Hepatocyte (in vitro differentiated cells): Measurements from ENCODE around the gene FOXK1. TPM values are rescaled to one million over a fixed set of nuclear protein-coding genes. Genes with fewer than 3 reads are reported as not detected.

Experiments used
- DNase-seq: peaks from one replicate; pipeline ENCODE4 v3.0.0-alpha.2; 2016; ENCODE audit warnings: low spot score
- H2AFZ ChIP-seq: fragments of 200-600 bp; sonication (generic); 2 replicates; pipeline ENCODE4 v1.6.0; 2016; ENCODE audit warnings: antibody characterized with exemption, mild to moderate bottlenecking
- H3K27ac ChIP-seq: fragments of 200-600 bp; sonication (generic); 2 replicates; pipeline ENCODE4 v1.5.1; 2016; ENCODE audit warnings: mild to moderate bottlenecking
- H3K27me3 ChIP-seq: fragments of 200-600 bp; sonication (generic); 2 replicates; pipeline ENCODE4 v1.6.1; 2016
- H3K36me3 ChIP-seq: fragments of 200-600 bp; sonication (generic); replicated peaks from 2 replicates; pipeline ENCODE4 v1.5.1; 2016; ENCODE audit warnings: low read depth; ENCODE audit not compliant: insufficient read depth
- H3K4me1 ChIP-seq: fragments of 200-600 bp; sonication (generic); 2 replicates; pipeline ENCODE4 v1.5.1; 2016; ENCODE audit warnings: mild to moderate bottlenecking, moderate library complexity; ENCODE audit not compliant: insufficient read depth
- H3K4me2 ChIP-seq: fragments of 200-600 bp; sonication (generic); 2 replicates; pipeline ENCODE4 v1.6.0; 2016
- H3K4me3 ChIP-seq: fragments of 200-600 bp; sonication (generic); 2 replicates; pipeline ENCODE4 v1.5.1; 2016; ENCODE audit warnings: mild to moderate bottlenecking
- H3K79me2 ChIP-seq: fragments of 200-600 bp; sonication (generic); 2 replicates; pipeline ENCODE4 v1.6.0; 2017; ENCODE audit warnings: mild to moderate bottlenecking
- H3K9me2 ChIP-seq: fragments of 200-600 bp; sonication (generic); replicated peaks from 2 replicates; pipeline ENCODE4 v1.6.0; 2017; ENCODE audit warnings: mild to moderate bottlenecking; ENCODE audit not compliant: insufficient read depth
- H3K9me3 ChIP-seq: fragments of 200-600 bp; sonication (generic); 2 replicates; pipeline ENCODE4 v1.5.1; 2016; ENCODE audit warnings: low read depth, mild to moderate bottlenecking
- H4K20me1 ChIP-seq: fragments of 200-600 bp; sonication (generic); 2 replicates; pipeline ENCODE4 v1.6.0; 2016; ENCODE audit warnings: mild to moderate bottlenecking; ENCODE audit not compliant: insufficient read depth, poor library complexity, severe bottlenecking
- EZH2 ChIP-seq: fragments of 200-600 bp; sonication (generic); IDR thresholded peaks from 2 replicates; pipeline ENCODE4 v1.6.1; 2016; ENCODE audit warnings: antibody characterized with exemption, mild to moderate bottlenecking, borderline replicate concordance
- EZH2phosphoT487 ChIP-seq: fragments of 200-600 bp; sonication (generic); IDR thresholded peaks from one replicate; pipeline ENCODE4 v1.6.1; 2018; ENCODE audit warnings: antibody characterized with exemption, mild to moderate bottlenecking, low read depth, moderate library complexity; ENCODE audit not compliant: unreplicated experiment, severe bottlenecking
- WGBS: methylation state at CpG from one replicate; pipeline ENCODE4 v1.1.6; 2016; ENCODE audit warnings: low lambda C conversion rate; ENCODE audit errors: missing lambda C conversion rate; 5-methylcytosine and 5-hydroxymethylcytosine counted together
- polyA plus RNA-seq: library from polyadenylated mRNA; unstranded; fragments of >200 nt; fragmentation: Nextera tagmentation; extraction: Ambion mirVana; gene quantifications from 2 replicates; pipeline ENCODE4 v1.2.1, GENCODE V29; 2016
- total RNA-seq: library from RNA; depleted of rRNA; stranded (reverse); fragments of >200 nt; gene quantifications from 2 replicates; pipeline ENCODE4 v1.2.3, GENCODE V29; 2014
- TF ChIP-seq, protein P1 (sequence below): fragments of 200-600 bp; sonication (generic); IDR thresholded peaks from 2 replicates; pipeline ENCODE4 v1.5.1; 2016; ENCODE audit warnings: antibody characterized with exemption, mild to moderate bottlenecking; ENCODE audit not compliant: poor library complexity

Gene FOXK1
- total and polyA plus RNA-seq, 2 experiments from 2014 or later = 8.3 to 17.8 TPM

DNA sequence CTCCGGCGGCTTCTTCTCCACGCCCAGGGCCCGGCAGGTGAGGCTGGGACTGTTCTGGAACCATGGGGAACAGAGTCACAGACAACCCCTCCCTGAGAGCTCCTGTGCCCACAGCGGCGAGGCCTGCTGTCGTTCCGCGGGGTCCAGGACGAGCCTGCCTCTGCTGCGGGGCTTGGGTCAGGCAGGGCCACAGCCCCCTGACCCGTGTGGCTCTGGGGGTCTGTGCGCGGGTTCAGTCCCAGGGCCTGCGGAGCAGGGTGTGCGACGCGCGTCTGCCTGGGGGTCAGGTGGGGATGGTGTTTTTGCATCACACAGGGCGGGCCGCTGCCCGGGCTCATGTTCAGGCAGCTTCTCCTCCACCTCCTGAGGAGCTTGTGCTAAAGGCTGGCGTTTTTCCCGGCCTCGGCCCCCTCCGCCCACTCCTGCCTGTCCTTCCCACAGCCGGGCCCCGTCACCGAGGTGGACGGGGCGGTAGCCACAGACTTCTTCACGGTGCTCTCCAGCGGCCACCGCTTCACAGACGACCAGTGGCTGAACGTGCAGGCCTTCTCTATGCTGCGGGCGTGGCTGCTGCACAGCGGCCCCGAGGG lies 101.8 kb downstream of the FOXK1 start:
- no peak for DNase-seq
- Histone ChIP-seq H3K4me2 (no peak overlapping the region), H3K9me3 (no peaks in the 10 kb centered on the region), H3K27ac (no peak overlapping the region), H4K20me1 (peaks cover 13% of the 10 kb centered on the region), H3K9me2 (no peaks in the 10 kb centered on the region), H3K79me2 (peaks cover 15% of the 10 kb centered on the region), H3K4me3 (no peak overlapping the region), H3K36me3 (no peaks in the 10 kb centered on the region), H3K27me3 (no peaks in the 10 kb centered on the region), H2AFZ (no peak overlapping the region), H3K4me1 (no peaks in the 10 kb centered on the region)
- 98% methylated on average over 38 of the region's 40 CpGs for WGBS
- no peak for TF ChIP-seq EZH2
- TF ChIP-seq, protein P1, sequence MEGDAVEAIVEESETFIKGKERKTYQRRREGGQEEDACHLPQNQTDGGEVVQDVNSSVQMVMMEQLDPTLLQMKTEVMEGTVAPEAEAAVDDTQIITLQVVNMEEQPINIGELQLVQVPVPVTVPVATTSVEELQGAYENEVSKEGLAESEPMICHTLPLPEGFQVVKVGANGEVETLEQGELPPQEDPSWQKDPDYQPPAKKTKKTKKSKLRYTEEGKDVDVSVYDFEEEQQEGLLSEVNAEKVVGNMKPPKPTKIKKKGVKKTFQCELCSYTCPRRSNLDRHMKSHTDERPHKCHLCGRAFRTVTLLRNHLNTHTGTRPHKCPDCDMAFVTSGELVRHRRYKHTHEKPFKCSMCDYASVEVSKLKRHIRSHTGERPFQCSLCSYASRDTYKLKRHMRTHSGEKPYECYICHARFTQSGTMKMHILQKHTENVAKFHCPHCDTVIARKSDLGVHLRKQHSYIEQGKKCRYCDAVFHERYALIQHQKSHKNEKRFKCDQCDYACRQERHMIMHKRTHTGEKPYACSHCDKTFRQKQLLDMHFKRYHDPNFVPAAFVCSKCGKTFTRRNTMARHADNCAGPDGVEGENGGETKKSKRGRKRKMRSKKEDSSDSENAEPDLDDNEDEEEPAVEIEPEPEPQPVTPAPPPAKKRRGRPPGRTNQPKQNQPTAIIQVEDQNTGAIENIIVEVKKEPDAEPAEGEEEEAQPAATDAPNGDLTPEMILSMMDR = no peak
- TF ChIP-seq EZH2phosphoT487 = no peak

DNA sequence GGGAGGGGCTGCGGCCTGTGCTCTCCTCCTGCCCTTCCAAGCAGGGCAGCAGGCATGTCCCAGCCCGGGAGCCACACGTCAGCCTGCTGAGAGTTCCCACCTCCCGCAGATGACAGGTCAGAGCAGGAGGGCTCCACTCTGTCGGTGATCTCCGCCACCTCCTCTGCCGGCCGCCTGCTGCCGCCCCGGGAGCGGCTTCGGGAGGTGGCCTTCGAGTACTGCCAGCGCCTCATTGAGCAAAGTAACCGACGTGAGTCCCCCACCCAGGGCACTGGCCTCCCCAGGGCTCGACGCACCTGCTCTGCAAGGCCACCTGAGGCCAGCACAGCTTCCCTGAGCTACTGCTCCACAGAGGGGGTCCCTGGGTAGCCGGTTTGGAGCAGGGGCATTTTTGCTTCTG lies 102.7 kb downstream of the FOXK1 start:
- Histone ChIP-seq H3K9me3 (no peaks in the 10 kb centered on the region), H3K4me1 (no peaks in the 10 kb centered on the region), H3K4me2 (no peak overlapping the region), H3K9me2 (no peaks in the 10 kb centered on the region), H4K20me1 (peaks cover 5% of the 10 kb centered on the region), H3K27me3 (no peaks in the 10 kb centered on the region), H3K36me3 (no peaks in the 10 kb centered on the region), H3K27ac (no peak overlapping the region), H3K79me2 (peaks cover 7% of the 10 kb centered on the region), H3K4me3 (no peak overlapping the region), H2AFZ (no peak overlapping the region)
- TF ChIP-seq, protein P1 = no peak
- TF ChIP-seq EZH2 = no peak
- WGBS = 93% methylated on average over 18 of the region's 19 CpGs
- DNase-seq = no peak

DNA sequence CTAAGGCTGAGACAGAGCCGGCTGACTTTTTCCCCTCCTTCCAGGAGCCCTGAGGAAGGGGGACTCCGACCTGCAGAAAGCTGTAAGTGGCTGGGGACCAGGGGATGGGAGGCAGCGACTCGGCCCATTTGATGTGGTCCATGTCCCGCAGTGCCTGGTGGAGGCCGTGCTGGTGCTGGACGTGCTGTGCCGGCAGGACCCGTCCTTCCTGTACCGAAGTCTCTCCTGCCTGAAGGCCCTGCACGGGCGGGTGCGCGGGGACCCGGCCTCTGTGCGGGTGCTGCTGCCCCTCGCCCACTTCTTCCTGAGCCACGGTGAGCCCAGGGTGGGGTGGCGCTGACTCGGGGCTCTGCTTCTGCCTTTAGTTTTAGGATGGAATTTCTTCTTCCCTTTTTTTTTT lies 103.3 kb downstream of the FOXK1 start:
- H3K27ac ChIP-seq = no peak overlapping the region
- H3K4me2 ChIP-seq = no peak overlapping the region
- no peaks in the 10 kb centered on the region for H3K36me3 ChIP-seq
- 98% methylated on average over 20 of the region's 20 CpGs for WGBS
- no peaks in the 10 kb centered on the region for H3K27me3 ChIP-seq
- TF ChIP-seq EZH2phosphoT487 = no peak
- no peak for TF ChIP-seq EZH2
- TF ChIP-seq, protein P1 = no peak
- no peaks in the 10 kb centered on the region for H3K9me3 ChIP-seq
- no peaks in the 10 kb centered on the region for H3K9me2 ChIP-seq
- H3K79me2 ChIP-seq = peaks cover 2% of the 10 kb centered on the region
- no peak overlapping the region for H3K4me3 ChIP-seq
- no peaks in the 10 kb centered on the region for H3K4me1 ChIP-seq
- no peaks in the 10 kb centered on the region for H4K20me1 ChIP-seq
- no peak for DNase-seq
- no peak overlapping the region for H2AFZ ChIP-seq

DNA sequence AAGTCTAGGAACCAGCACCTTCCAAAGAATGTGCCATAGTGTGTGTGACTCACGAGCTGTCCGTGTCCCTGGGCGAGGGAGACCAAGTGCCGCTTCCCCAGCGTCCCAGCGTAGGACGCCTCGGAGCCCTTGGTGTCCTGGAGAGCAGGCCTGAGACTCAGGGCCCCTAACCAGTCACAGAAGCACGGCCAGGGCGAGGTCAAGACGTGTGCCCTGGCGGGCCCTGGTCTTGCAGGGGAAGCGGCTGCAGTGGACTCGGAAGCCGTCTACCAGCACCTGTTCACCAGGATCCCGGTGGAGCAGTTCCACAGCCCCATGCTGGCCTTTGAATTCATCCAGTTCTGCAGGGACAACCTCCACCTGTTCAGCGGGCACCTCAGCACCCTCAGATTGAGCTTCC lies 103.9 kb downstream of the FOXK1 start:
- Histone ChIP-seq H2AFZ (no peak overlapping the region), H3K9me3 (no peaks in the 10 kb centered on the region), H3K36me3 (no peaks in the 10 kb centered on the region), H3K4me2 (no peak overlapping the region), H3K79me2 (no peaks in the 10 kb centered on the region), H3K27ac (no peak overlapping the region), H3K4me3 (no peak overlapping the region), H3K9me2 (no peaks in the 10 kb centered on the region), H4K20me1 (no peaks in the 10 kb centered on the region), H3K4me1 (no peaks in the 10 kb centered on the region), H3K27me3 (no peaks in the 10 kb centered on the region)
- 95% methylated on average over 17 of the region's 17 CpGs for whole genome bisulfite sequencing
- no peak for DNase-seq
- TF ChIP-seq EZH2 = no peak
- TF ChIP-seq EZH2phosphoT487 = no peak
- TF ChIP-seq, protein P1 = no peak
